Left lung (tissue), 10 donors: Measurements from ENCODE around the gene TRIM3. TPM values are rescaled to one million over a fixed set of nuclear protein-coding genes. Genes with fewer than 3 reads are reported as not detected.
A peak's percentile ranks its signal among the peaks of the same experiment; 100 is the strongest.

Experiments
- ATAC-seq: fragments of 200-7000 bp; cut with Tn5 transposase; one replicate; pipeline ENCODE4 v1.9.1; 2020; ENCODE audit warnings: moderate library complexity
- DNase-seq, 4 donors: peaks; one replicate each; pipeline ENCODE4 v3.0.0-alpha.2; 2013 to 2020
- H3K27ac ChIP-seq, 2 donors: fragments of 200-600 bp; sonication (generic) in 1 of 2; one replicate each; pipeline versions ENCODE4 v1.5.0 to v1.8.0; 2020 to 2021
- H3K27me3 ChIP-seq, 2 donors: fragments of 200-600 bp; sonication (generic) in 1 of 2; one replicate each; pipeline versions ENCODE4 v1.5.0 to v1.8.0; 2020 to 2021
- H3K36me3 ChIP-seq, 2 donors: fragments of 200-600 bp; sonication (generic) in 1 of 2; one replicate each; pipeline versions ENCODE4 v1.5.0 to v1.8.0; 2020 to 2021
- H3K4me1 ChIP-seq, 2 donors: fragments of 200-600 bp; one replicate each; pipeline ENCODE4 v1.8.0; 2021
- H3K4me3 ChIP-seq, 2 donors: fragments of 200-600 bp; sonication (generic) in 1 of 2; one replicate each; pipeline versions ENCODE4 v1.5.0 to v1.8.0; 2020 to 2021; ENCODE audit warnings: mild to moderate bottlenecking in 1 of 2
- H3K9me3 ChIP-seq, 2 donors: fragments of 200-600 bp; sonication (generic) in 1 of 2; one replicate each; pipeline versions ENCODE4 v1.5.0 to v1.8.0; 2020 to 2021
- intact Hi-C, 2 donors: fragments of 100-400 bp; cut with DNase I; formaldehyde crosslinking; loops; one replicate each; pipeline versions ENCODE4 v1.11.2 to v1.14.2; 2022
- polyA plus RNA-seq, 6 donors: library from polyadenylated mRNA; unstranded; fragments of 120-200 nt; gene quantifications; one replicate each; pipeline ENCODE4 v1.2.1, GENCODE V29; 2013; ENCODE audit not compliant: insufficient read length in 6 of 6
- total RNA-seq, 2 donors: library from RNA; stranded (reverse); fragmentation: NEBNext Ultra II Directional; extraction: Animal tissue kit (Norgen Biotek cat#: 25700); gene quantifications; one replicate each; pipeline ENCODE4 v1.2.1, GENCODE V29; 2021
- TF ChIP-seq, protein P1 (sequence below), 2 donors: fragments of 200-600 bp; sonication (generic) in 1 of 2; IDR thresholded peaks; one replicate each; pipeline versions ENCODE4 v1.5.0 to v1.8.0; 2021; ENCODE audit warnings: antibody characterized with exemption in 2 of 2
- donor health status: DM: no; HTN: yes; CAD: no.
- donor health status: DM: no; HTN: no; CAD: no.

Gene TRIM3
- total and polyA plus RNA-seq, 8 donors: 20.6 to 35.5 (median 24.5) TPM

DNA sequence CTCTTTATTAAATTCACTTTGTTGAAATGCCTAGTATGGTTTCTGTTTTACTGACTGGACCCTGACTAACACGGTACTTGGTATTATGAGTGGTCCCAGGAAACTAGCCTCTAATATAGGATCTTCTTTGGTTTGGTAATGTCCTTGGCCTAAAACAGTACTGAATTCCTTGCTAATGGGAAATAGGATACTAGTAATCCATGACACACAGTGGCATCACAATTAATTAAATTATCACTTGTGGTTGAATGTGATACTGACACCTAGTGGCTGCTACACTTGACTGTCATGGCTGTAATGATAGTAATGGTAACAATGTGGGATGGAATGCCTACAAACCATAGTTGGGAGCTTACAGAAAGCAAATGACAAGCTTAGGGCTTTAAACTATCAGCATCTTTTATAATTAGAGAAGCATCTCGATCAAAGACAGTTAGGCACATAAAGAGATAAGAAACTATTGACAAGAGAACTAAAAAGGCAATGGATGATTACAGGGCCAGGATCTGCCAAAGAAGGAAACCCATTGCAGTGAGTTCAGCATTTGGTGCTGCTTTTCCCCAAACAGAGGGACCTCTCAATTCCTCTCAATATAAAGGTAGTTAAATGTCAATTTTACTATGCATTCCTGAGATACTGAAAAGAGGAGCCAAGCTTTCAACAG, 32.0 kb upstream of the TRIM3 start:
- Histone ChIP-seq H3K4me3 (no peak overlapping the region), H3K36me3 (peaks cover 0 to 34% of the 10 kb centered on the region in 2 donors), H3K27me3 (no peaks in the 10 kb centered on the region), H3K9me3 (no peaks in the 10 kb centered on the region), H3K27ac (no peak overlapping the region), H3K4me1 (no peaks in the 10 kb centered on the region)
- DNase-seq: peak in 2 of 4 donors; percentile 10 to 39
- TF ChIP-seq, protein P1, sequence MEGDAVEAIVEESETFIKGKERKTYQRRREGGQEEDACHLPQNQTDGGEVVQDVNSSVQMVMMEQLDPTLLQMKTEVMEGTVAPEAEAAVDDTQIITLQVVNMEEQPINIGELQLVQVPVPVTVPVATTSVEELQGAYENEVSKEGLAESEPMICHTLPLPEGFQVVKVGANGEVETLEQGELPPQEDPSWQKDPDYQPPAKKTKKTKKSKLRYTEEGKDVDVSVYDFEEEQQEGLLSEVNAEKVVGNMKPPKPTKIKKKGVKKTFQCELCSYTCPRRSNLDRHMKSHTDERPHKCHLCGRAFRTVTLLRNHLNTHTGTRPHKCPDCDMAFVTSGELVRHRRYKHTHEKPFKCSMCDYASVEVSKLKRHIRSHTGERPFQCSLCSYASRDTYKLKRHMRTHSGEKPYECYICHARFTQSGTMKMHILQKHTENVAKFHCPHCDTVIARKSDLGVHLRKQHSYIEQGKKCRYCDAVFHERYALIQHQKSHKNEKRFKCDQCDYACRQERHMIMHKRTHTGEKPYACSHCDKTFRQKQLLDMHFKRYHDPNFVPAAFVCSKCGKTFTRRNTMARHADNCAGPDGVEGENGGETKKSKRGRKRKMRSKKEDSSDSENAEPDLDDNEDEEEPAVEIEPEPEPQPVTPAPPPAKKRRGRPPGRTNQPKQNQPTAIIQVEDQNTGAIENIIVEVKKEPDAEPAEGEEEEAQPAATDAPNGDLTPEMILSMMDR (IDR thresholded peaks at IDR 0.05): peak; percentile 63 to 64
- ATAC-seq: peak; percentile 84
- intact Hi-C loops: loop anchor here in 1 of 2 donors (10.0 kb wide), 1 partner anchor 71 kb away; no protein-coding TSS in a partner anchor

- intact Hi-C loops: loop anchor here in 1 of 2 donors (5.0 to 10.0 kb wide), 2 partner anchors 69 to 122 kb away; no protein-coding TSS in a partner anchor
- Histone ChIP-seq H3K4me3 (no peak overlapping the region), H3K27me3 (no peaks in the 10 kb centered on the region), H3K4me1 (no peaks in the 10 kb centered on the region), H3K36me3 (peaks cover 0 to 33% of the 10 kb centered on the region in 2 donors), H3K9me3 (no peaks in the 10 kb centered on the region), H3K27ac (no peak overlapping the region)
- DNase-seq (no peak), ATAC-seq (no peak)
- TF ChIP-seq, protein P1 (IDR thresholded peaks at IDR 0.05): no peak
Measured at GRCh38 chr11:6504166-6504565, 30.4 kb upstream of the TRIM3 start.

- Histone ChIP-seq H3K27ac (no peak overlapping the region), H3K27me3 (no peaks in the 10 kb centered on the region), H3K4me1 (no peaks in the 10 kb centered on the region), H3K9me3 (no peaks in the 10 kb centered on the region), H3K36me3 (peaks cover 0 to 49% of the 10 kb centered on the region in 2 donors), H3K4me3 (no peak overlapping the region)
- TF ChIP-seq, protein P1 (IDR thresholded peaks at IDR 0.05): no peak
- intact Hi-C loops: loop anchor here in 1 of 2 donors (5.0 to 10.0 kb wide), 2 partner anchors 68 to 120 kb away; no protein-coding TSS in a partner anchor
- DNase-seq: no peak
- no peak for ATAC-seq
Measured at GRCh38 chr11:6502382-6502781, 28.6 kb upstream of the TRIM3 start.

DNA sequence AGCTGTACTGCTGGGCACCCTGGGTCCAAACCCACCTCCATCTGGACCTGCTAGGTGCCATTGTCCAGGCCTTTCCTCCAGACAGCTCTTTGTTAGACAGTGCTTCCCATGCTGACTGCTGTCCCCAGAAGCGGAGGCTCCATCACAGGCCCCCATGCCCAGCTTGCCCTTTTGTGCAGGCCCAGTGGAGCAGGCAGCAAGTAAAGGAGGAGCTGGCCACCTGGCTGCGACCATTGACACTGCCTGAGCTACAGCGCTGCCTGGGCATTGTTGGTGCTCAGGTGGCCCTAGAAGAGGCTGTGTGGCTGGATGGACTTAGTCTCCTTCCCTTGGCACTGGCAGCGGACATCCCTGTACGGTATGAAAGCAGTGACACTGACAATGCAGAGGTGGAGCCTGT, 24.8 kb upstream of the TRIM3 start:
- DNase-seq (no peak), ATAC-seq (no peak)
- intact Hi-C loops: no loop called here
- no peaks in the 10 kb centered on the region for H3K4me1 ChIP-seq
- H3K27me3 ChIP-seq: no peaks in the 10 kb centered on the region
- H3K4me3 ChIP-seq: no peak overlapping the region
- TF ChIP-seq, protein P1 (IDR thresholded peaks at IDR 0.05): no peak
- no peaks in the 10 kb centered on the region for H3K9me3 ChIP-seq
- H3K36me3 ChIP-seq: peaks cover 0 to 49% of the 10 kb centered on the region in 2 donors
- no peak overlapping the region for H3K27ac ChIP-seq

DNA sequence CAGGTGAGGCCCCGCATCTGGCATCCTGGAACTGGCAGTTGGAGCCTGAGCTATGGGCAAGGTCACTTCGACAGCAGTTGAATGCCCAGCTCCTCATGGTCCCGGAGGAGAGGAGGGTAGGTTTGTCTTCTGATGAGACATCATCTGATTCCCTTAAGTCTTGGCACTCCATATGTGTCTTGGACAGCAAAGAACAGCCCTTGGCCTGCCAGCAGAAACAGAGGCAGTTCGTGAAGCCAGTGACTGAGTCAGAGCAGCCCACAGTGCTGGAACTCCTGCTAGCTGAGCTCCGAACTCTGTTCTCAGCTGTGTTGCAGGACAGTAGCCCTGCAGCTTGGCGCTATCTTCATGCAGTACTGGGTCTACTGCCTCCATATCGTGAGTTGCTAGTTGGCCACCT, 24.4 kb upstream of the TRIM3 start:
- ATAC-seq (peak; percentile 70), DNase-seq (peak in 2 of 4 donors; percentile 26 to 33)
- no peak overlapping the region for H3K4me3 ChIP-seq
- TF ChIP-seq, protein P1 (IDR thresholded peaks at IDR 0.05): no peak
- no peak overlapping the region for H3K27ac ChIP-seq
- H3K27me3 ChIP-seq: no peaks in the 10 kb centered on the region
- no peaks in the 10 kb centered on the region for H3K4me1 ChIP-seq
- H3K36me3 ChIP-seq: peaks cover 0 to 48% of the 10 kb centered on the region in 2 donors
- H3K9me3 ChIP-seq: no peaks in the 10 kb centered on the region
- intact Hi-C loops: no loop called here
